PC-3 (cell line): Measurements from ENCODE around the gene SHTN1.

Experiments used
- EZH2 ChIP-seq: fragments of 300-600 bp; sonication (generic); IDR thresholded peaks from one replicate; pipeline ENCODE4 v1.6.1; 2017; ENCODE audit warnings: antibody characterized with exemption, mild to moderate bottlenecking, low read length; ENCODE audit not compliant: unreplicated experiment
- TF ChIP-seq, protein P1 (sequence below): fragments of 300-600 bp; sonication (generic); conservative IDR thresholded peaks from 2 replicates; pipeline ENCODE4 v1.5.1; 2017; ENCODE audit warnings: antibody characterized with exemption, low read depth, mild to moderate bottlenecking, low read length

DNA sequence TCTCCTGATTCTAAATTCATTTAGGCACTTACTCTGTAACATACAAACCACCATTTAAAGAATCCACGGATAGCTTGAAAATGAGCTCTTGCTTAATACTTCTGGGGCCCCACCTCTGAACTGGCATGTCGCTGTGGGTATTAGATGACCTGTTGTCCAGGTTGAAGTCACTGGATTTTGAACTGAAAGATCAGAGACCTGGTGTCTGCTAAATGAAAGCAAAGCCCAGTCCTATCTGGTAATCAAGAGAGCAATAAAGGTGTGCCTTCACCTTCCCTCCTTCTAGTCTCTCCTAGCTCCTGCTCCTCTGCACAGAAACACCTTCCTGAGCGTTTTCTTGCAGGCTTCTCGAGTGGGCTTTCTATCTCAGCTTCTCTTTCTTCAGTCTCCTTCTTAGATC, 151.3 kb downstream of the SHTN1 start:
- TF ChIP-seq, protein P1, sequence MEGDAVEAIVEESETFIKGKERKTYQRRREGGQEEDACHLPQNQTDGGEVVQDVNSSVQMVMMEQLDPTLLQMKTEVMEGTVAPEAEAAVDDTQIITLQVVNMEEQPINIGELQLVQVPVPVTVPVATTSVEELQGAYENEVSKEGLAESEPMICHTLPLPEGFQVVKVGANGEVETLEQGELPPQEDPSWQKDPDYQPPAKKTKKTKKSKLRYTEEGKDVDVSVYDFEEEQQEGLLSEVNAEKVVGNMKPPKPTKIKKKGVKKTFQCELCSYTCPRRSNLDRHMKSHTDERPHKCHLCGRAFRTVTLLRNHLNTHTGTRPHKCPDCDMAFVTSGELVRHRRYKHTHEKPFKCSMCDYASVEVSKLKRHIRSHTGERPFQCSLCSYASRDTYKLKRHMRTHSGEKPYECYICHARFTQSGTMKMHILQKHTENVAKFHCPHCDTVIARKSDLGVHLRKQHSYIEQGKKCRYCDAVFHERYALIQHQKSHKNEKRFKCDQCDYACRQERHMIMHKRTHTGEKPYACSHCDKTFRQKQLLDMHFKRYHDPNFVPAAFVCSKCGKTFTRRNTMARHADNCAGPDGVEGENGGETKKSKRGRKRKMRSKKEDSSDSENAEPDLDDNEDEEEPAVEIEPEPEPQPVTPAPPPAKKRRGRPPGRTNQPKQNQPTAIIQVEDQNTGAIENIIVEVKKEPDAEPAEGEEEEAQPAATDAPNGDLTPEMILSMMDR = no peak
- TF ChIP-seq EZH2 = no peak
